Measurements from ENCODE around the gene SLC2A9. TPM values are rescaled to one million over a fixed set of nuclear protein-coding genes. Genes with fewer than 3 reads are reported as not detected.

SLC2A9 gene
- total RNA-seq, 1 donor from 2014 or later, result 25.2 TPM

DNA sequence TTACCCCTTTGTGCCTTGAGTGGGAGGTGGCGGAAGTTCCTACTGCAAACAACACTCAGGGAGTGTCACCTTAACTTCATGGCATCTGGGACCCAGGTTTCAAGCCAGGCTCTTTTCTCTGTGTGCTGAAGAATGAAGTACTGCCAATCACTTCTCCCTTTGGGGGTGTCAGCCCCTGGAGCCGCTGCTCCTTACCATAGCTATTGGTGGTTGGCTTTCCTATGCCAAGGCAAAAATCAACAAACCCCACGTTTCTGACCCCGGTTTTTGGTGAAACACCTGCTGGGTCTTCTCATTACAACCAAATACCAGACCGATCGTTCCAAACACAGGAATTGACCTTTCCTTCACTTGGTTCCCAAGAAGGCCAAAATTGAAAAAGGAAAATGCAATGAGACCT, 19.7 kb upstream of the SLC2A9 start:
- no peak overlapping the region for H3K27ac ChIP-seq
- intact Hi-C loops (cut with DNase I), result no loop called here
- DNase-seq (no peak), ATAC-seq (no peak)
- no peaks in the 10 kb centered on the region for H3K27me3 ChIP-seq (ENCODE audit: low read depth)
- peaks cover 6% of the 10 kb centered on the region for H3K9me3 ChIP-seq
- no peaks in the 10 kb centered on the region for H3K4me1 ChIP-seq
- H3K36me3 ChIP-seq, result no peaks in the 10 kb centered on the region
- no peak overlapping the region for H3K4me3 ChIP-seq
- TF ChIP-seq, protein P1, sequence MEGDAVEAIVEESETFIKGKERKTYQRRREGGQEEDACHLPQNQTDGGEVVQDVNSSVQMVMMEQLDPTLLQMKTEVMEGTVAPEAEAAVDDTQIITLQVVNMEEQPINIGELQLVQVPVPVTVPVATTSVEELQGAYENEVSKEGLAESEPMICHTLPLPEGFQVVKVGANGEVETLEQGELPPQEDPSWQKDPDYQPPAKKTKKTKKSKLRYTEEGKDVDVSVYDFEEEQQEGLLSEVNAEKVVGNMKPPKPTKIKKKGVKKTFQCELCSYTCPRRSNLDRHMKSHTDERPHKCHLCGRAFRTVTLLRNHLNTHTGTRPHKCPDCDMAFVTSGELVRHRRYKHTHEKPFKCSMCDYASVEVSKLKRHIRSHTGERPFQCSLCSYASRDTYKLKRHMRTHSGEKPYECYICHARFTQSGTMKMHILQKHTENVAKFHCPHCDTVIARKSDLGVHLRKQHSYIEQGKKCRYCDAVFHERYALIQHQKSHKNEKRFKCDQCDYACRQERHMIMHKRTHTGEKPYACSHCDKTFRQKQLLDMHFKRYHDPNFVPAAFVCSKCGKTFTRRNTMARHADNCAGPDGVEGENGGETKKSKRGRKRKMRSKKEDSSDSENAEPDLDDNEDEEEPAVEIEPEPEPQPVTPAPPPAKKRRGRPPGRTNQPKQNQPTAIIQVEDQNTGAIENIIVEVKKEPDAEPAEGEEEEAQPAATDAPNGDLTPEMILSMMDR (IDR thresholded peaks at IDR 0.05), result no peak

DNA sequence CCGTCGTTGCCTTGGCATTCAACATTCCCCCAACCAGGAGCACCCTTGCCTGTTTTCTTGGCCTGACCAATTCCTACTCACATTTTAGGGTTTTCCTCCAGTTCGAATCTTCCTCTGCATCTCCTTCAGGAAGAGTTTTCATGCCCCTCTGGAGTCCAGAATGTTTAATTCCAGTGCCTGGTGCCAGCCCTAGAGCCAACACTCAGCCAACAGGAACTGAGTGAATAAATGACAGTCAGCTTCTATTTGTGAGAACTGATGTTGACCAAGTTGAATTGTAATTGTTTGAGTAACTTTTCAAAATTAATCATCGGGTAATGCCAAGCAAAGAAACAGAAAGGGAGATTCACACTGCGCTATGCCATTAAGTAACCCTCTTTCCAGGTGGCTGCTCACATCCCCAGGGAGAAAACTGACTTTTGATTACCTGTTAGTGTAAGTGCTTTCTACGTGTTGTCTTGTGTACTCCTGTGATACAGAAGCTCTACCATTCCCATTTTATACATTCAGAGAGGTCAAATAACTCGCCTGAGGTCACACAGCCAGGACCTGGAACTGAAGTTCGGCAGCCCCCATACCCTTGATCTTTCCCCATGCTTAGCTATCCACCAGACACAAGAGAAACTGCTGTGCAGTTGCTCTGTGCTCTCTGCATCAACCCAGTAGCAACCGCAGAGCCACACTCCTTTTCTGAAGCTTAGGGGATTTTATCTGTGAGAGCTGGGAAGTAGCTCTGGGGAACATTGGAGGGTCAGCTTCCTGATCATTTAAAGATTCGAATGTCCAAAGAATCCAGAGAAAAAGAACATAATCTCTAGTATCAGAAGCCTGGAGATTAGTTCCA, 19.0 kb upstream of the SLC2A9 start:
- no peak for ATAC-seq
- intact Hi-C loops (cut with DNase I), result no loop called here
- Histone ChIP-seq H3K27me3 (ENCODE audit: low read depth) (no peaks in the 10 kb centered on the region), H3K4me3 (no peak overlapping the region), H3K9me3 (peaks cover 6% of the 10 kb centered on the region), H3K36me3 (no peaks in the 10 kb centered on the region), H3K27ac (no peak overlapping the region), H3K4me1 (no peaks in the 10 kb centered on the region)
- TF ChIP-seq, protein P1 (IDR thresholded peaks at IDR 0.05), result no peak
- DNase-seq, result no peak

DNA sequence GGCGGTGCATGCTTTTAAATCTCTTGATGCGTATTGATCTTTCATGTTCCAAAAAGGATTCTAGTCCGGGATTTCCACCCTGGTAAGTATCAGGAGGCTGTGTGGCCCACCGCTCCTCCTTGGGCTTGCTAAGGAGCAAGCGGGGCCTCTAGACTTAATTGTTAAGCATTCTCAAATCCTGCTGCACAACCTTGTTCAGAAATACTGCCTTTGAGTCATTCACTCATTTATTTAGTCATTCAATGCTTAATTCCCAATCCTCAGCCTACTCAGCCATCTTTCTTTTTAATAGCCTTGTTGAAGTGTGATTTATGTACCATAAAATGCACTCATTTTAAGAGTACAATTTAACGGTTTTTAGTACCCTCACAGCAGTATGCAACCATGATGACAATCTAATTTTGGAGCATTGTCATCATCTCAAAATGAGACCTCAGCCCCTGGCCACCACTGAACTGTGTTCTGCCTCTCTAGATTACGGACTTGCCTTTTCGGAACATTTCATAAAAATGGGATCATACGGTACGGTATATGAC, 15.6 kb upstream of the SLC2A9 start:
- intact Hi-C loops (cut with DNase I), result no loop called here
- no peaks in the 10 kb centered on the region for H3K27me3 ChIP-seq (ENCODE audit: low read depth)
- H3K4me3 ChIP-seq, result no peak overlapping the region
- DNase-seq (no peak), ATAC-seq (no peak)
- no peaks in the 10 kb centered on the region for H3K36me3 ChIP-seq
- peaks cover 20% of the 10 kb centered on the region for H3K4me1 ChIP-seq
- H3K9me3 ChIP-seq, result no peaks in the 10 kb centered on the region
- TF ChIP-seq, protein P1 (IDR thresholded peaks at IDR 0.05), result no peak
- no peak overlapping the region for H3K27ac ChIP-seq

DNA sequence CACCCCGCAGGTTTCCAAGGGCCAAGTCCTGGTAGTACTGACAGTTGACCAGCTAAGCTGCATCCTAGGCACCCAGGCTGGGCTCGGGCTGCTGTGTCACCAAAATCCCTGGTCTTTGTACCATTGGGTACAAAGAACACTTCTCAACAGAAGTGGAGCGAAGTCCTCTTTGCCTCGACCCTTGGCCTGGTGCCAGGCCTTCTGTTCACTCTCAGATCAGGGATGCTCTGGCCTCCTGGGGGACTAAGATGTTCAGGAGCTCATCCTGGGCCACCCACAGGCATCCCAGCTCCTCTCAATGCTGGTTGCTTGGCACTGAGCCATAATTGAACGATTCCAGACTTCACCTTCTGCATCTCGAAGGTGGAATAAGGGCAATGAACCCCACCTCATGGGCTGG, 13.8 kb upstream of the SLC2A9 start:
- Histone ChIP-seq H3K27me3 (ENCODE audit: low read depth) (no peaks in the 10 kb centered on the region), H3K9me3 (no peaks in the 10 kb centered on the region), H3K27ac (no peak overlapping the region), H3K4me3 (no peak overlapping the region), H3K36me3 (no peaks in the 10 kb centered on the region), H3K4me1 (peaks cover 30% of the 10 kb centered on the region)
- intact Hi-C loops (cut with DNase I), result no loop called here
- no peak for ATAC-seq
- no peak for DNase-seq
- TF ChIP-seq, protein P1 (IDR thresholded peaks at IDR 0.05), result no peak

DNA sequence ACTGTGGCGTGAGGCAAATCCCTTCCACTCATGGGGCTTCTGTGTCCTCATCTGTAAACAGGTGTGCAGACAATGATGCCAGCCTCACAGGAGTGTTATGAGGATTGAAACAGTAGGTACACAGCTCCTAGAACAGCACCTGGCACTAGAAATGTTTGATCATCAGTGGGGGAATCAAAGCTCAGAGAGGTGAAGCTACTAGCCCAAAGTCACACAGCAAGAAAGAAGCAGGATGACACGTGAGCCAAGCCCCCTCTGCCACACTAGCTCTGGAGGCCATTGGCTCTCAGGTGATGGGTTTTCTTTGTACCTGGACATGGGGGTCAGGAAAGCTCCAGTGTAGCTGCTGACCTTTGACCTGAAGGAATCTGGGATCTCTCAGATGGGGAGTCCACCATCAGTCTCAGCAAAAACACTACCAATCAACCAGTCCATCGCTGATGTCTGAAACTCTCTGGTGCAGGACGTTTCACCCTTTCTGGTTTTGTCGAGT, 13.4 kb upstream of the SLC2A9 start:
- intact Hi-C loops (cut with DNase I), result no loop called here
- H3K27ac ChIP-seq, result no peak overlapping the region
- DNase-seq (no peak), ATAC-seq (no peak)
- H3K27me3 ChIP-seq (ENCODE audit: low read depth), result no peaks in the 10 kb centered on the region
- peaks cover 30% of the 10 kb centered on the region for H3K4me1 ChIP-seq
- TF ChIP-seq, protein P1 (IDR thresholded peaks at IDR 0.05), result no peak
- H3K36me3 ChIP-seq, result no peaks in the 10 kb centered on the region
- no peaks in the 10 kb centered on the region for H3K9me3 ChIP-seq
- no peak overlapping the region for H3K4me3 ChIP-seq

Measured in lower lobe of right lung (tissue), 2 donors.